Mucosa of descending colon (tissue), 3 donors: ENCODE data around the gene DCTN3. TPM values are rescaled to one million over a fixed set of nuclear protein-coding genes. Genes with fewer than 3 reads are reported as not detected.

Source experiments
- ATAC-seq: fragments of 200-7000 bp; cut with Tn5 transposase; one replicate; pipeline ENCODE4 v1.9.1; 2020; ENCODE audit warnings: mild to moderate bottlenecking, moderate library complexity
- DNase-seq, 3 donors: peaks; one replicate each; pipeline ENCODE4 v3.0.0-alpha.2; 2020
- H3K36me3 ChIP-seq: fragments of 200-600 bp; one replicate; pipeline ENCODE4 v1.8.0; 2021; ENCODE audit warnings: low read depth, mild to moderate bottlenecking
- H3K4me1 ChIP-seq: fragments of 200-600 bp; one replicate; pipeline ENCODE4 v1.8.0; 2021; ENCODE audit warnings: low read depth, mild to moderate bottlenecking
- H3K4me3 ChIP-seq: fragments of 200-600 bp; one replicate; pipeline ENCODE4 v1.8.0; 2021; ENCODE audit warnings: mild to moderate bottlenecking
- H3K9me3 ChIP-seq: fragments of 200-600 bp; one replicate; pipeline ENCODE4 v1.8.0; 2021; ENCODE audit warnings: mild to moderate bottlenecking
- CTCF ChIP-seq: fragments of 200-600 bp; IDR thresholded peaks from one replicate; pipeline ENCODE4 v1.8.0; 2022; ENCODE audit warnings: antibody characterized with exemption, mild to moderate bottlenecking
- intact Hi-C, 2 donors: fragments of 100-400 bp; cut with DNase I in 1 of 2; cut with micrococcal nuclease in 1 of 2; formaldehyde crosslinking; loops; one replicate each; pipeline versions ENCODE4 v1.11.0 to v1.11.1; 2022; cut with DNase I, micrococcal nuclease
- total RNA-seq, 3 donors: library from RNA; stranded (reverse); fragmentation: NEBNext Ultra II Directional in 2 of 3; extraction: Animal tissue kit (Norgen Biotek cat#: 25700) in 2 of 3; gene quantifications; one replicate each; pipeline versions ENCODE4 v1.2.1 to v1.2.4, GENCODE V29; 2021 to 2023
- donor health status: DM: no; HTN: no; CAD: no; lungs with moderate emphysema.
- donor health status: DM: no; HTN: no; CAD: no.
- donor health status: DM: no; HTN: yes; CAD: no.

Gene DCTN3
- total RNA-seq, 3 donors from 2014 or later: 64.4 to 67.1 (median 64.7) TPM

- ATAC-seq (no peak), DNase-seq (no peak)
- intact Hi-C loops: no loop called here
- no peaks in the 10 kb centered on the region for H3K36me3 ChIP-seq
- TF ChIP-seq CTCF: no peak
- H3K9me3 ChIP-seq: no peaks in the 10 kb centered on the region
- H3K4me1 ChIP-seq: peaks cover 15% of the 10 kb centered on the region
- H3K4me3 ChIP-seq: no peak overlapping the region
Observed at GRCh38 chr9:34623374-34624235, 3.3 kb upstream of the DCTN3 start.

- TF ChIP-seq CTCF: no peak
- H3K4me1 ChIP-seq: peaks cover 13% of the 10 kb centered on the region
- no peak for ATAC-seq
- H3K4me3 ChIP-seq: no peak overlapping the region
- H3K9me3 ChIP-seq: no peaks in the 10 kb centered on the region
- intact Hi-C loops: no loop called here
- no peak for DNase-seq
- no peaks in the 10 kb centered on the region for H3K36me3 ChIP-seq
Observed at GRCh38 chr9:34615132-34615531, 5.2 kb downstream of the DCTN3 start.

GRCh38 chr9:34612788-34613390, 7.4 kb downstream of the DCTN3 start:
- intact Hi-C loops: no loop called here
- no peaks in the 10 kb centered on the region for H3K9me3 ChIP-seq
- ATAC-seq (peak; percentile 72), DNase-seq (peak; percentile 75 to 88 (median 80))
- H3K4me1 ChIP-seq: peaks cover 4% of the 10 kb centered on the region
- H3K36me3 ChIP-seq: no peaks in the 10 kb centered on the region
- TF ChIP-seq CTCF: peak; percentile 86
- H3K4me3 ChIP-seq: no peak overlapping the region

- peaks cover 4% of the 10 kb centered on the region for H3K4me1 ChIP-seq
- H3K9me3 ChIP-seq: no peaks in the 10 kb centered on the region
- no peaks in the 10 kb centered on the region for H3K36me3 ChIP-seq
- TF ChIP-seq CTCF: no peak
- intact Hi-C loops: no loop called here
- H3K4me3 ChIP-seq: peak within 1 kb of the TSS; percentile 48
- DNase-seq: peak; percentile 85 to 94 (median 90)
- peak; percentile 95 for ATAC-seq
Observed at GRCh38 chr9:34611811-34612787, 8.2 kb downstream of the DCTN3 start, which contains the start of gene RPP25L. TSS of gene RPP25L (minus strand) at chr9:34612097. CDS start at chr9:34611296, 801 bp downstream.

- peaks cover 4% of the 10 kb centered on the region for H3K4me1 ChIP-seq
- ATAC-seq: peak; percentile 37
Observed at GRCh38 chr9:34611251-34611810, 9.0 kb downstream of the DCTN3 start.

More at GRCh38 chr9:34611251-34611810, 9.0 kb downstream of the DCTN3 start:
- intact Hi-C loops: no loop called here
- no peak for TF ChIP-seq CTCF
- DNase-seq: peak in 1 of 3 donors; percentile 42
- Histone ChIP-seq H3K9me3 (no peaks in the 10 kb centered on the region), H3K4me3 (peak overlapping the region; percentile 48), H3K36me3 (no peaks in the 10 kb centered on the region)
